PC-9 (cell line): ENCODE results near the gene PTPN14. TPM values are rescaled to one million over a fixed set of nuclear protein-coding genes. Genes with fewer than 3 reads are reported as not detected.

ENCODE experiments used
- BruUV-seq: library from RNA; stranded (reverse); fragments of 400-500 nt; replicated peaks from 2 replicates; lab custom pipeline; 2021; lab: Mats Ljungman, UMichigan
- CTCF ChIA-PET: fragments of 300-600 bp; sonication (Branson Sonifier 250); formaldehyde crosslinking; loops from one replicate; lab custom pipeline; 2022; ENCODE audit warnings: antibody characterized with exemption; lab: Charles Lee
- POLR2A ChIA-PET: fragments of 300-600 bp; sonication (Branson Sonifier 250); formaldehyde crosslinking; loops from one replicate; lab custom pipeline; 2022; ENCODE audit warnings: antibody characterized with exemption; ENCODE audit not compliant: unreplicated experiment; lab: Charles Lee
- DNase-seq, 2 experiments: peaks; one replicate each; pipeline versions ENCODE4 v3.0.0 to v3.0.0-alpha.2; 2015 to 2022; ENCODE audit warnings: mixed read lengths in 1 of 2
- H2AFZ ChIP-seq: fragments of 200-600 bp; sonication (generic); 2 replicates; pipeline ENCODE4 v1.8.1; 2017; ENCODE audit warnings: antibody characterized with exemption
- H3F3A ChIP-seq: fragments of 200-600 bp; sonication (generic); 2 replicates; pipeline ENCODE4 v1.8.1; 2017; ENCODE audit warnings: antibody characterized with exemption, mild to moderate bottlenecking, low read depth; ENCODE audit not compliant: insufficient read depth
- H3K27ac ChIP-seq: fragments of 200-600 bp; sonication (generic); 2 replicates; pipeline ENCODE4 v1.6.1; 2016; ENCODE audit warnings: mixed run types
- H3K27me3 ChIP-seq: fragments of 200-600 bp; sonication (generic); 2 replicates; pipeline ENCODE4 v1.6.1; 2016; ENCODE audit warnings: low read depth, mixed run types; ENCODE audit not compliant: insufficient read depth
- H3K36me3 ChIP-seq: fragments of 200-600 bp; sonication (generic); 2 replicates; pipeline ENCODE4 v1.6.1; 2016; ENCODE audit warnings: low read depth, mixed run types
- H3K4me1 ChIP-seq: fragments of 200-600 bp; sonication (generic); replicated peaks from 2 replicates; pipeline ENCODE4 v1.6.1; 2016; ENCODE audit warnings: mixed run types; ENCODE audit not compliant: insufficient read depth
- H3K4me2 ChIP-seq: fragments of 200-600 bp; sonication (generic); 2 replicates; pipeline ENCODE4 v1.6.1; 2017; ENCODE audit warnings: mixed run types
- H3K4me3 ChIP-seq: fragments of 200-600 bp; sonication (generic); 2 replicates; pipeline ENCODE4 v1.6.1; 2016; ENCODE audit warnings: mixed run types
- H3K79me2 ChIP-seq: fragments of 200-600 bp; sonication (generic); 2 replicates; pipeline ENCODE4 v1.6.1; 2017; ENCODE audit warnings: low read depth, mixed run types
- H3K9me2 ChIP-seq: fragments of 200-600 bp; sonication (generic); 2 replicates; pipeline ENCODE4 v1.8.1; 2017; ENCODE audit warnings: mild to moderate bottlenecking; ENCODE audit not compliant: insufficient read depth
- H3K9me3 ChIP-seq: fragments of 200-600 bp; sonication (generic); 2 replicates; pipeline ENCODE4 v1.8.1; 2016; ENCODE audit warnings: low read depth; ENCODE audit not compliant: insufficient read depth
- H4K20me1 ChIP-seq: fragments of 200-600 bp; sonication (generic); 2 replicates; pipeline ENCODE4 v1.8.1; 2017; ENCODE audit not compliant: insufficient read depth
- EZH2 ChIP-seq: fragments of 200-600 bp; sonication (generic); IDR thresholded peaks from 2 replicates; pipeline ENCODE4 v1.8.0; 2017; ENCODE audit warnings: antibody characterized with exemption, low read depth
- intact Hi-C: fragments of 100-400 bp; cut with micrococcal nuclease; formaldehyde crosslinking; loops from one replicate; pipeline ENCODE4 v1.10.0; 2022; ENCODE audit not compliant: unreplicated experiment
- total RNA-seq: library from RNA; stranded (reverse); gene quantifications from 2 replicates; pipeline ENCODE4 v1.2.3, GENCODE V29; 2021
- TF ChIP-seq, protein P1 (sequence below): fragments of 200-600 bp; sonication (generic); conservative IDR thresholded peaks from 2 replicates; pipeline ENCODE4 v1.6.1; 2017; ENCODE audit warnings: mixed run types, antibody characterized with exemption, mild to moderate bottlenecking, moderate library complexity

PTPN14 gene
- total RNA-seq, 1 experiment from 2014 or later: 78.9 TPM

DNA sequence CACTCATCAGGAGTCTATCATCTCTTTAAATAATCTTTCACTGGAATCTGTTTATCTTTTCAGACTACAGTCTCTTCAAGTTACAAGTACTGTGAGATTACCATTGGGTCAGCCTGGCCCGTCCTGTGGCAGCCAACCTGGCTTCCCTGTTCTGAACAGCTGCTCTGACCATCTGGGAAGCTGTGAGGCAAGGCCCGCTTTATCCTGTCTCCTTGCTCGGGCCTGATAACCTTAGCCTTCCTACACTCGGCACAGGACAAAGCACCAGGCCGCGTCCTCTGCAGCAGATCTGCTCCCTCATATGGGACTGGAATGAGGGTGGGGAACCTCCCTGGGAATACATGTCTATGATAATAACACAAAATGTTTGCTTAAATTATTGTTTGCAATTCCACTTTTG is 113.3 kb downstream of the PTPN14 start:
- ChIA-PET CTCF (no interaction called here), POLR2A (no interaction called here)
- Histone ChIP-seq H2AFZ (no peak overlapping the region), H3F3A (peaks cover 26% of the 10 kb centered on the region), H3K9me2 (no peaks in the 10 kb centered on the region), H4K20me1 (no peaks in the 10 kb centered on the region), H3K36me3 (no peaks in the 10 kb centered on the region), H3K4me2 (no peak overlapping the region), H3K27me3 (no peaks in the 10 kb centered on the region), H3K79me2 (peaks cover 29% of the 10 kb centered on the region), H3K27ac (no peak overlapping the region), H3K4me1 (peaks cover 29% of the 10 kb centered on the region), H3K4me3 (no peak overlapping the region), H3K9me3 (no peaks in the 10 kb centered on the region)
- no peak for TF ChIP-seq EZH2
- TF ChIP-seq, protein P1, sequence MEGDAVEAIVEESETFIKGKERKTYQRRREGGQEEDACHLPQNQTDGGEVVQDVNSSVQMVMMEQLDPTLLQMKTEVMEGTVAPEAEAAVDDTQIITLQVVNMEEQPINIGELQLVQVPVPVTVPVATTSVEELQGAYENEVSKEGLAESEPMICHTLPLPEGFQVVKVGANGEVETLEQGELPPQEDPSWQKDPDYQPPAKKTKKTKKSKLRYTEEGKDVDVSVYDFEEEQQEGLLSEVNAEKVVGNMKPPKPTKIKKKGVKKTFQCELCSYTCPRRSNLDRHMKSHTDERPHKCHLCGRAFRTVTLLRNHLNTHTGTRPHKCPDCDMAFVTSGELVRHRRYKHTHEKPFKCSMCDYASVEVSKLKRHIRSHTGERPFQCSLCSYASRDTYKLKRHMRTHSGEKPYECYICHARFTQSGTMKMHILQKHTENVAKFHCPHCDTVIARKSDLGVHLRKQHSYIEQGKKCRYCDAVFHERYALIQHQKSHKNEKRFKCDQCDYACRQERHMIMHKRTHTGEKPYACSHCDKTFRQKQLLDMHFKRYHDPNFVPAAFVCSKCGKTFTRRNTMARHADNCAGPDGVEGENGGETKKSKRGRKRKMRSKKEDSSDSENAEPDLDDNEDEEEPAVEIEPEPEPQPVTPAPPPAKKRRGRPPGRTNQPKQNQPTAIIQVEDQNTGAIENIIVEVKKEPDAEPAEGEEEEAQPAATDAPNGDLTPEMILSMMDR: no peak
- BruUV-seq: no TSS peak
- DNase-seq: no peak
- intact Hi-C loops: loop anchor here (2.0 to 5.0 kb wide), 2 partner anchors 39 to 113 kb away; partner anchors contain the start of gene PTPN14

DNA sequence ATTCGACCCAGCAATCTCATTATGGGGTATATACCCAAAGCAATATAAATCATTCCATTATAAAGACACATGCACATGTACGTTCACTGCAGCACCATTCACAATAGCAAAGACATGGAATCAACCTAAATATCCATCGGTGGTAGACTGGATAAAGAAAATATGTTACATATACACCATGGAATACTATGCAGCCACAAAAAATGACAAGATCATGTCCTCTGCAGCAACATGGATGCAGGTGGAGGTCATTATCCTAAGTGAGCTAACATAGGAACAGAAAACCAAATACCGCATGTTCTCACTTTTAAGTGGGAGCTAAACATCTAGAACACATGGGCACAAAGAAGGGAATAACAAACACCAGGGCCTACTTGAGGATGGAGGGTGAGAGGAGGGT is 115.5 kb downstream of the PTPN14 start:
- Histone ChIP-seq H3K4me1 (peaks cover 24% of the 10 kb centered on the region), H4K20me1 (no peaks in the 10 kb centered on the region), H3K4me2 (no peak overlapping the region), H3K9me3 (no peaks in the 10 kb centered on the region), H3F3A (peaks cover 20% of the 10 kb centered on the region), H2AFZ (no peak overlapping the region), H3K27me3 (no peaks in the 10 kb centered on the region), H3K4me3 (no peak overlapping the region), H3K9me2 (no peaks in the 10 kb centered on the region), H3K27ac (no peak overlapping the region), H3K36me3 (no peaks in the 10 kb centered on the region), H3K79me2 (peaks cover 13% of the 10 kb centered on the region; the same call in 1 of the 2 replicates)
- DNase-seq: no peak
- intact Hi-C loops: loop anchor here (5.0 kb wide), 1 partner anchor 41 kb away; no protein-coding TSS in a partner anchor
- ChIA-PET POLR2A (no interaction called here), CTCF (interaction anchor here (0.7 kb wide), 1 partner anchor 18 kb away, joined by 18 read pairs; no protein-coding TSS in a partner anchor)
- TF ChIP-seq, protein P1: no peak
- no peak for TF ChIP-seq EZH2
- BruUV-seq: no TSS peak

DNA sequence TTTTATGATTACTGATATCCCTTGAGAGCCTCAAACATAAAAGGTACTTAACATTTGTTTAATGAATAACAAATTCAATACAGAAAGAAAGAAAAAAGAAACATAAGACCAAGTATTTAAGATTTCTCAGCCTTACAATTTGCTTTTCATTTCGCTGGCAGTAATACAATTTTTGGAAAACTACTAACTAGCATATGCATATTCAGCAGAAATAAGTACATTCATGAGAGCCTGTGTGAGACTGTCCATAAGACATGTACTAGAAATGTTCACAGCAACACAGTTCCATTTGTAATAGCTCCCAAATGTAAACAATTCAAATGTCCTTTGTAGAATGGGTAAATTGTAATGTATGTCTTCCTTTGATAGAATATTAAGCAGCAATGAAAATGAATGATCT is 119.2 kb downstream of the PTPN14 start:
- no peaks in the 10 kb centered on the region for H4K20me1 ChIP-seq
- peaks cover 11% of the 10 kb centered on the region for H3K4me1 ChIP-seq
- H3K9me3 ChIP-seq: no peaks in the 10 kb centered on the region
- ChIA-PET CTCF (no interaction called here), POLR2A (no interaction called here)
- TF ChIP-seq, protein P1: no peak
- no peak for TF ChIP-seq EZH2
- H2AFZ ChIP-seq: no peak overlapping the region
- H3K27ac ChIP-seq: no peak overlapping the region
- H3K36me3 ChIP-seq: no peaks in the 10 kb centered on the region
- no peak for DNase-seq
- no TSS peak for BruUV-seq
- no peaks in the 10 kb centered on the region for H3K9me2 ChIP-seq
- no peaks in the 10 kb centered on the region for H3K27me3 ChIP-seq
- no peak overlapping the region for H3K4me3 ChIP-seq
- H3K79me2 ChIP-seq: no peaks in the 10 kb centered on the region
- intact Hi-C loops: no loop called here
- H3F3A ChIP-seq: no peaks in the 10 kb centered on the region
- no peak overlapping the region for H3K4me2 ChIP-seq
